Activated T-cell treated with anti-CD3 and anti-CD28 coated beads, Interleukin-2, amount 50 U/mL, for 72 hours (primary cell): ENCODE measurements around the gene RPL37. TPM values are rescaled to one million over a fixed set of nuclear protein-coding genes. Genes with fewer than 3 reads are reported as not detected.

ENCODE experiments used
- ATAC-seq, 2 donors: fragments of 150-1000 bp; cut with Tn5 transposase; replicated peaks in 1 of 2; 2 replicates each; pipeline ENCODE4 v1.10.0; 2021; ENCODE audit warnings: moderate library complexity in 2 of 2, mild to moderate bottlenecking in 1 of 2
- DNase-seq, 2 donors: peaks; one replicate each; pipeline ENCODE4 v3.0.0; 2021 to 2022; ENCODE audit warnings: mixed read lengths in 1 of 2
- H3K27ac Mint-ChIP-seq: one replicate; pipeline ENCODE4 v1.8.0; 2022; ENCODE audit warnings: mild to moderate bottlenecking, moderate library complexity, mixed read lengths
- H3K27me3 Mint-ChIP-seq: one replicate; pipeline ENCODE4 v1.8.0; 2022; ENCODE audit warnings: low read depth, mixed read lengths
- H3K36me3 Mint-ChIP-seq, 2 donors: one replicate each; pipeline ENCODE4 v1.8.0; 2022; ENCODE audit warnings: mixed read lengths in 2 of 2, mild to moderate bottlenecking in 1 of 2; ENCODE audit not compliant: insufficient read depth in 2 of 2
- H3K4me1 Mint-ChIP-seq: one replicate; pipeline ENCODE4 v1.8.0; 2022; ENCODE audit warnings: low read depth, mixed read lengths
- H3K4me3 Mint-ChIP-seq, 2 donors: one replicate each; pipeline ENCODE4 v1.8.0; 2022; ENCODE audit warnings: mild to moderate bottlenecking in 2 of 2, mixed read lengths in 2 of 2, moderate library complexity in 2 of 2
- H3K9me3 Mint-ChIP-seq, 2 donors: one replicate each; pipeline ENCODE4 v1.8.0; 2022; ENCODE audit warnings: mixed read lengths in 2 of 2
- total RNA-seq, 2 donors: library from RNA; stranded (reverse); gene quantifications; one replicate each; pipeline ENCODE4 v1.2.3, GENCODE V29; 2022

Gene RPL37
- total RNA-seq, 2 donors from 2014 or later, result 2,016 to 2,043 TPM

DNA sequence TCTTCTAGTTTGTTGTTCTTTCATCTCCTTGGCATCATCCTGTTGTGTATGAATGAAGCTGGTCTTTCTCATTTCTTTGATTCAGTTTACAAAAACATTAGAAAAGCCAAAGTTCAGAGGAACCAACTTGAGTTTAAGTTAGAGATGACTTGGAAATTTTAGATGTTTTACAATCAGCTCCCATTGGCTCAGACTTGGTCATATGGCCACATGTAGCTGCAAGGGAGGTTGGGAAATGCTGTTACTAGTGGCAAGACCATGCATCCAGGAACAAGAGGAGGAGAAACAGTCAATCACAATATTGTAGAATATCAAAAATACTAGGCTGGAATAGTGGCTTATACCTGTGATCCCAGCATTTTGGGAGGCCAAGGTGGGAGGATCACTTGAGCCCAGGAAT, 25.7 kb upstream of the RPL37 start:
- DNase-seq (no peak), ATAC-seq (no peak)
- H3K4me3 Mint-ChIP-seq, result no peak overlapping the region
- H3K27ac Mint-ChIP-seq, result no peak overlapping the region
- no peaks in the 10 kb centered on the region for H3K4me1 Mint-ChIP-seq
- H3K36me3 Mint-ChIP-seq, result peaks cover 0 to 5% of the 10 kb centered on the region in 2 donors
- H3K27me3 Mint-ChIP-seq, result no peaks in the 10 kb centered on the region
- H3K9me3 Mint-ChIP-seq, result no peaks in the 10 kb centered on the region

DNA sequence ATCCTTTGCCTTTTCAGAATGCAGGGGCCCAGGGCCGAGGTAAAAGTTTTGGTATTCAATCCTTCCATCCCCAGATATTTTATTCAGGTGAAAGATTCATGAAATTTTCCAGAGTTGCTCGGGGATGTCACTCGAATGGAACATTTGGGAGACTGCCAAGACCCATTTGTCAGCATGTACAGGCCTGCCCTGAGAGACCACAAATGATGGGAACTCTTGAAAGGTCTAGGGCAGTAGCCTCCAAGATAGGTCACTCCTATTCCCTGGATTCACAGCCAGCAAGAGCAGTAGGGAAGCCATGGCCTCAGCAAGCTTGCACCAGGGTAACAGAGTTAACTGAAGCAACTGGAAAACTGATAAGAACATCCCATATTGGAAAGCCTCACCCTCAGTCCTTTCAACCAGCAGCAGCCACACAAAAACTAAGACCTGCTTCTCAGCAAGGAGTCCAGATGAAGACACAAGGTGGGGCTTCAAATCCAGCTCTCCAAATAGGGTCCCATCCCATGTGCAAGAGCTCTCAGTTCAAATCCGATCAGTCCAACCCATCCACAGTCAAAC, 18.7 kb upstream of the RPL37 start:
- H3K4me3 Mint-ChIP-seq, result no peak overlapping the region
- ATAC-seq (no peak), DNase-seq (no peak)
- H3K4me1 Mint-ChIP-seq, result no peaks in the 10 kb centered on the region
- no peaks in the 10 kb centered on the region for H3K9me3 Mint-ChIP-seq
- peaks cover 0 to 3% of the 10 kb centered on the region in 2 donors for H3K36me3 Mint-ChIP-seq
- no peak overlapping the region for H3K27ac Mint-ChIP-seq
- H3K27me3 Mint-ChIP-seq, result no peaks in the 10 kb centered on the region

DNA sequence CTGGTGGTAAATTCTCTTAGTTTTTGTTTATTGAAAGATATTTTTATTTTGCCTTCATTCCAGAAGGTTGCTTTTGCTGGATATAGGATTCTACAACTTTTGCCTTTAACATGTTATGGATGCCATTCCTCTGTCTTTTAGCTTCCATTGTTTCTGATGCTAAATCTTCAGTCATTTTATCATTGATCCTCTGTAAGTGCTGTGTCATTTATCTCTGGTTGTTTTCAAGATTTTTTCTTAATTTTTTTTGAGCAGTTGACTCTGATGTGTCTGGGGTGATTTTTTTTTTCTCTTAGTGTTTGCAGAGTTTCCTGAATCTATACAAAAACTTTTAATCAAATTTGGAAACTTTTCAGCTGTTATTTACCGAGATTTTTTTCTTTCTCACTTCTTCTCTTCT, 12.5 kb upstream of the RPL37 start:
- Mint-ChIP-seq H3K27ac (no peak overlapping the region), H3K4me3 (no peak overlapping the region), H3K27me3 (peaks cover 8% of the 10 kb centered on the region), H3K4me1 (no peaks in the 10 kb centered on the region), H3K36me3 (no peaks in the 10 kb centered on the region), H3K9me3 (no peaks in the 10 kb centered on the region)
- ATAC-seq (no peak), DNase-seq (no peak)

DNA sequence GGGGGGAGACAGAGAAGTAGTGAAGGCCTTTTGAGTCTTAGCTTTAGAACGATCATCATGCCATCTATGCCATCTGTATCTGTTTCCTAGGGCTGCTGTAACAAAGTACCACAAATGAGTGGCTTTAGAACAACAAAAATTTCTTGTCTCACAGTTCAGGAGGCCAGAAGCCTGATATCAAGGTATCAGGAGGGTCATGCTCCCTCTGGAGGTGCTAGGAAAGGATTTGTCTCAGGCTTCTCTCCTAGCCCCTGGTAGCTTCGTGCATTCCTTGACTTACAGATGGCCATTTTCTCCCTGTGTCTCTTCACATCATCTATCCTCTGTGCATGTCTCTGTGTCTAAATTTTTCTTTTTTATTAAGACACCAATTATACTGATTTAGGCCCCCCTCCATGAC, 11.3 kb upstream of the RPL37 start:
- no peak overlapping the region for H3K27ac Mint-ChIP-seq
- H3K9me3 Mint-ChIP-seq, result no peaks in the 10 kb centered on the region
- no peak for ATAC-seq
- no peak overlapping the region for H3K4me3 Mint-ChIP-seq
- H3K4me1 Mint-ChIP-seq, result peaks cover 8% of the 10 kb centered on the region
- peaks cover 8% of the 10 kb centered on the region for H3K27me3 Mint-ChIP-seq
- no peak for DNase-seq
- no peaks in the 10 kb centered on the region for H3K36me3 Mint-ChIP-seq

DNA sequence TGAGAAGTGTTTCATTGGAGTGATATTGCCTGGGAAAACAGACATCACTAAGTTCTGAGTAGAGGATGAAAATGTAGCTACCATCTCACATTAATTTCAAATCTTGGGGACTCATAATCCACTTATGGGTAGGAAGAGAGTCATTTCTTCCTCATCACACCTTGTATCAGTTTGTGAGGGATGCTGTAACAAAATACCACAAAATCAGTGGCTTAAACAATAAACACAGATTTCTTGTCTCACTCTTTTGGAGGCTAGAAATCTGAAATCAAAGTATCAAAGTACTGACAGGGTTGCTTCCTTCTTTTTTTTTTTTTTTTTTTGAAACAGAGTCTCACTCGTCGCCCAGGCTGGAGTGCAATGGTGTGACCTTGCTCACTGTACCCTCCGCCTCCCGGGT, 9.5 kb upstream of the RPL37 start:
- Mint-ChIP-seq H3K4me3 (no peak overlapping the region), H3K36me3 (no peaks in the 10 kb centered on the region), H3K4me1 (peaks cover 15% of the 10 kb centered on the region), H3K27ac (no peak overlapping the region), H3K9me3 (no peaks in the 10 kb centered on the region), H3K27me3 (peaks cover 8% of the 10 kb centered on the region)
- DNase-seq (no peak), ATAC-seq (no peak)

DNA sequence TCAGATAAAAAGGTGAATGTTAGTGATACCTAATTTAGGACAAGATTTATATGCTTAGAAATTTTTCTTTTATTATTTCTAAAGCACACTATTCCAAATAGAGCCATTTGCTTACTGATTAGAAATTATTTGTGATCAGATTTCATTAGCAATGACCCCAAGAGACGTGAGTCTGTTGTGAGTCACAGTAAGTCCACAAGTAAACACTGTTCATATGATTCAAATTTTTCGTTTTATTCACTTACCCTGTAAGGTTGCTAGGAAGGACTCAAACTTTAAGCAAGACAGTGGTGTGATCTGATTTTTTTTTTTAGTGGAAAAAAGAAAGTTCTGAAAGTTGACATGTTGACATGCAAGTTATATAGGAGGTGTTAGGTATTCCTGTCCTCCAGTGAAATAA, 7.3 kb upstream of the RPL37 start:
- ATAC-seq, result no peak
- H3K4me3 Mint-ChIP-seq, result no peak overlapping the region
- no peak for DNase-seq
- H3K27ac Mint-ChIP-seq, result no peak overlapping the region
- no peaks in the 10 kb centered on the region for H3K9me3 Mint-ChIP-seq
- no peaks in the 10 kb centered on the region for H3K36me3 Mint-ChIP-seq
- H3K4me1 Mint-ChIP-seq, result peaks cover 15% of the 10 kb centered on the region
- H3K27me3 Mint-ChIP-seq, result peaks cover 8% of the 10 kb centered on the region

DNA sequence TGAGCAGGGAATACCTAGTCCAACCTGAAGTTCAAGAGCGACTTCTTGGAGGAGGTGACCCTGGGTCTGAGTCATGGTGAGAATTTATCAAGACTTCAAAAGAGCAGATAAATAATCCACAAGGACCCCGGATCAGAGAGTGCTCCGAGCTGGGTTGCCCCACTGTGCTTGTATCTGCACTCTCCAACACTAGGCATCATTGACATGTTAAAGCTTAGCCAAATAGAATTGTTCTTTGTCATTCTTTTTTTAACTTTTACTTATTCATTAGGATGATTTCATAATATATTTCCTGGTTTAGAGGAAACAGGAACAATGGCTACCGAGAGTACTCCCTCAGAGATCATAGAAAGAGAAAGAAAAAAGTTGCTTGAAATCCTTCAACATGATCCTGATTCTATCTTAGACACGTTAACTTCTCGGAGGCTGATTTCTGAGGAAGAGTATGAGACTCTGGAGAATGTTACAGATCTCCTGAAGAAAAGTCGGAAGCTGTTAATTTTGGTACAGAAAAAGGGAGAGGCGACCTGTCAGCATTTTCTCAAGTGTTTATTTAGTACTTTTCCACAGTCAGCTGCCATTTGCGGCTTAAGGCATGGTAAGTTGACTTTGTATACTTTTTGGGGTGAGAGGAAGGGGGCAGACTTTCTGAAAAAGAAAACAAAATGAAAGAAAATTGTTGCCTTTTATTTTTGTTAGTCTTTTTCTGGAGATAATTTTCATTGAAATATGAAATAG, 6.2 kb upstream of the RPL37 start, which contains the start of gene CARD6:
TSS of gene CARD6 (plus strand) at position 300 of the 738 bp plus-strand sequence. CDS start at position 316, 16 bp downstream.
- H3K27ac Mint-ChIP-seq, result peak within 1 kb of the TSS; percentile 98
- peaks cover 0 to 2% of the 10 kb centered on the region in 2 donors for H3K36me3 Mint-ChIP-seq
- H3K27me3 Mint-ChIP-seq, result peaks cover 8% of the 10 kb centered on the region
- DNase-seq, result no peak
- peak within 1 kb of the TSS; percentile 74 to 96 for H3K4me3 Mint-ChIP-seq
- H3K9me3 Mint-ChIP-seq, result no peaks in the 10 kb centered on the region
- H3K4me1 Mint-ChIP-seq, result peaks cover 21% of the 10 kb centered on the region
- ATAC-seq, result peak; percentile 32 to 40

DNA sequence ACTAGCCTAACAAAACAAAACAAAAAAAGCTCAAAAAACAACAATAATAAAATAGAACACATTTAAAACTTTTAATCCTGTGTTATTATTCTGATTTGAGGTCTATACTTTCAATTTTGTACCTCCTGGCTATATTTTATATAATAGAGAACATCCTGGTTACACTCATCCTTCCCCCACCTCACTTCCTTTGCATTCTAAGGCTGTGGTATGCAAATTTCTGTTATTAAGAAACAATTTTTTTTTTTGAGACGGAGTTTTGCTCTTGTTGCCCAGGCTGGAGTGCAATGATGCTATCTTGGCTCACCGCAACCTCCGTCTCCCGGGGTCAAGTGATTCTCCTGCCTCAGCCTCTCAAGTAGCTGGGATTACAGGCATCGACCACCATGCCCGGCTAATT, 3.1 kb upstream of the RPL37 start:
- H3K9me3 Mint-ChIP-seq, result no peaks in the 10 kb centered on the region
- peaks cover 39% of the 10 kb centered on the region for H3K4me1 Mint-ChIP-seq
- DNase-seq, result no peak
- H3K27me3 Mint-ChIP-seq, result peaks cover 1% of the 10 kb centered on the region
- no peak for ATAC-seq
- peaks cover 13 to 25% of the 10 kb centered on the region in 2 donors for H3K36me3 Mint-ChIP-seq
- H3K27ac Mint-ChIP-seq, result no peak overlapping the region
- no peak overlapping the region for H3K4me3 Mint-ChIP-seq

DNA sequence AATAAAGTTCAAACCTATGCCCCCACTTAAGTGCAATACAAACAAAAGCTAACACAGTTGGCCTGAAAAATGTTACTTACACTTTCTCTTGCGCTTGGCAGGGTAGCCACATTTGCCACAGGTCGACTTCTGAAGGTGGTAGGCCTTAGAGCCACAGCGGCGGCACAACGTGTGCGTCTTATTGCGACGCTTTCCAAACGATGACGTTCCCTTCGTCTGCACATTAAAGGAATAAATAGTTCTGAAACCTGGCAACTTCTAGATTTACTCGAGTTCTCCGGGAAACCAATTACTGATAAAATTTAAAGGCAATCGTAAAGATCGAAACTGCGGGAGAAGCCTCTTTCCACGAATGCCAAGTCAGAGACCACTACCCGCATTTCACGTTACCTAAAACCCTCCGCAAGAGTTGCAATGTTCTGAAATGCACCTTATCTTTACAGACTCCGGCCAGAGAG, 602 bp downstream of the RPL37 start:
- Mint-ChIP-seq H3K36me3 (peaks cover 29 to 51% of the 10 kb centered on the region in 2 donors), H3K27me3 (no peaks in the 10 kb centered on the region), H3K4me3 (peak overlapping the region; percentile 97 to 99), H3K4me1 (peaks cover 54% of the 10 kb centered on the region), H3K9me3 (no peaks in the 10 kb centered on the region), H3K27ac (peak overlapping the region; percentile 100)
- no peak for ATAC-seq
- DNase-seq, result peak; percentile 42 to 45

DNA sequence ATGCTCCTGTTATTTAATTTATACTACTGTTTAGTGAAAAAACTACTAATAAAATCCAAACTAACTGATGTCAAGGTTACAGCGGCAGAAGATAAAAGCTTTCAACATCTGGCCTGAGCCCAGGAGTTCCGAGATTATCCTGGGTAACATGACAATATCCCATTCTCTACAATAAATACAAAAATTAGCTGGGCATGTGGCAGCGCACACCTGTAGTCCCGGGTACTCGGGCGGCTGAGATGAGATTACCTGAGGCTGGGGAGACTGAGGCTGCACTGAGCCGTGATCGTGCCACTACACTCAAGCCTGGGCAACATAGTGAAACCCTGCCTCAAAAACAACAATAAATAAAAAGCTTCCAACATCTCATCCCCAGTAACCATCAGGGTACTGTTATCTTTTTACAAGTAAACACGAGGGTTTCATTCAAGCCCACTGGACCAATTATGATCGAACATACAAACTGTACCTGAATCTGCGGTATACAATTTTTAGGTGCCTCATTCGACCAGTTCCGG, 1.3 kb downstream of the RPL37 start:
- no peaks in the 10 kb centered on the region for H3K27me3 Mint-ChIP-seq
- H3K27ac Mint-ChIP-seq, result peak overlapping the region; percentile 100
- H3K36me3 Mint-ChIP-seq, result peaks cover 36 to 57% of the 10 kb centered on the region in 2 donors
- ATAC-seq, result no peak
- H3K4me3 Mint-ChIP-seq, result peak overlapping the region; percentile 97 to 99
- DNase-seq, result no peak
- no peaks in the 10 kb centered on the region for H3K9me3 Mint-ChIP-seq
- H3K4me1 Mint-ChIP-seq, result peaks cover 61% of the 10 kb centered on the region

DNA sequence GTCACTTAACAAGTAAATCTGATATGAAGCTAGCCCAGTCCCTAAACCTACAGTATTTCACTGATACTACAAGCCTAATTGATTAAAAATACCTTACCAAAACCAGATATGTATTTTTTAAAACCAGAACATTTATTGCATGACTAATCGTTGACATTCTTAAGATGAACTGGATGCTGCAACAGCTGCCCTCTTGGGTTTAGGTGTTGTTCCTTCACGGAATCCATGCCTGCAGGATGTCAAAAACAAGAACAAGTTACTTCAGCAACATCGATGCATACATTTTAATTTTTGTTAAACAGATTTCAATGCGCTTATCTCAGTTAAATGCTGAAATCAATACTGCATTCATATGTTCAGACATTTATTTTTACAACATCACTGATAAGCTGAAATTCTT, 2.7 kb downstream of the RPL37 start:
- Mint-ChIP-seq H3K27ac (peak overlapping the region; percentile 100), H3K36me3 (peaks cover 45 to 72% of the 10 kb centered on the region in 2 donors), H3K27me3 (no peaks in the 10 kb centered on the region), H3K4me3 (peak overlapping the region; percentile 97 to 99), H3K4me1 (peaks cover 70% of the 10 kb centered on the region), H3K9me3 (no peaks in the 10 kb centered on the region)
- DNase-seq (no peak), ATAC-seq (no peak)

DNA sequence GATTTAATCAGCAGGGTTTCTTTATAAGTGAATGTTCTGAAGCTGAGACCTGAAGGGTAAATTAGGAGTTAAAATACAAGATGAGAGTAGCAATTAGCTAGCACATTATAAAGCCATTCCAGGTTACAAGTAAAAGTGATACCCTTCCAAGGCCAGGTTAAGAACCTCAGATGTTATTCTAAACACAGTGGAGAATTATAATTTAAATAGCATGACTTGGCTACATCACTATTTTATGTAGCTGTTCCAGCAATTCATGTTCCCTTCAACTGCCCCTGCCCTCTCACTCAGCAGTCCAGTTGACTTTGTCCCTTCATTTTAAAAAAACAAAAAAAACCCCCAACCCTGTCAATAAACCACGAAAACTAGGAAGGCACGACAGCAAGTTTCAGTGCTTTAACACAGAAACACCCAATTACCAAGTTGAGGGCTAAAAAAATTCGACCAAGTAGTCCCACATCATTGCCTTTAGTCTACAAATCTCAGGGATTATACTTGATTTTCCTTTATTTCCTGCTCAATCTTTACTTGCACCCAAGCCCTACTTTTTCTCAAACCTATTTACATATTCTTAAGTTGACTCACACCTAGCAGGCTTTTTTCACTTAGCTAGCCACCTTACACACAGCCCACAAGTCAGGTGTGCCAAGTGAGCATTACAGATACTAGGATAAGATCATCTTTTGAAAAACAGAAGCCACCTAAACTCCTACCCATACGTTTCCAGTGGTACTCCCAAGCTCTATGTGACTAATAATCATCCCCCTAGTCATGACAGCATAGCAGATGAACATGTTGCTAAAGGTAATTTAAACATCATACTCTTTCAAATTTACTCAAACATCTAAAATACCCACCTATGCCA, 3.4 kb downstream of the RPL37 start:
- Mint-ChIP-seq H3K4me3 (peak overlapping the region; percentile 97 to 99), H3K27me3 (no peaks in the 10 kb centered on the region), H3K36me3 (peaks cover 45 to 71% of the 10 kb centered on the region in 2 donors), H3K9me3 (no peaks in the 10 kb centered on the region), H3K27ac (peak overlapping the region; percentile 100), H3K4me1 (peaks cover 72% of the 10 kb centered on the region)
- DNase-seq (peak; percentile 35 to 52), ATAC-seq (peak; percentile 77)
